Upper lobe of left lung (tissue), 6 donors: ENCODE results near the gene ART3. TPM values are rescaled to one million over a fixed set of nuclear protein-coding genes. Genes with fewer than 3 reads are reported as not detected.

Experiments used
- ATAC-seq, 2 donors: fragments of 200-7000 bp; cut with Tn5 transposase; one replicate each; pipeline ENCODE4 v1.9.1; 2022; ENCODE audit warnings: mild to moderate bottlenecking in 2 of 2, moderate library complexity in 2 of 2; ENCODE audit not compliant: low FRiP score in 2 of 2
- DNase-seq, 2 donors: peaks; one replicate each; pipeline ENCODE4 v3.0.0-alpha.2; 2019 to 2020
- H3K27ac ChIP-seq, 4 donors: fragments of 200-600 bp; sonication (generic); one replicate each; pipeline ENCODE4 v1.5.1; 2016 to 2019
- H3K27me3 ChIP-seq, 4 donors: fragments of 200-600 bp; sonication (generic); one replicate each; pipeline ENCODE4 v1.5.1; 2017 to 2019
- H3K36me3 ChIP-seq, 4 donors: fragments of 200-600 bp; sonication (generic); one replicate each; pipeline ENCODE4 v1.5.1; 2016 to 2019
- H3K4me1 ChIP-seq, 4 donors: fragments of 200-600 bp; sonication (generic); one replicate each; pipeline ENCODE4 v1.5.1; 2018 to 2019
- H3K4me3 ChIP-seq, 4 donors: fragments of 200-600 bp; sonication (generic); one replicate each; pipeline ENCODE4 v1.5.1; 2017 to 2019; ENCODE audit warnings: mild to moderate bottlenecking in 2 of 4, moderate library complexity in 1 of 4
- H3K9me3 ChIP-seq, 4 donors: fragments of 200-600 bp; sonication (generic); one replicate each; pipeline ENCODE4 v1.5.1; 2018 to 2019
- EP300 ChIP-seq, 4 donors: sonication (generic); formaldehyde crosslinking; IDR thresholded peaks; one replicate each; pipeline ENCODE4 v1.5.1; 2017; ENCODE audit warnings: antibody characterized with exemption in 4 of 4, control low read depth in 2 of 4
- POLR2A ChIP-seq, 4 donors: fragments of 450-650 bp; IDR thresholded peaks; one replicate each; pipeline ENCODE4 v1.5.1; 2016 to 2017; ENCODE audit warnings: antibody characterized with exemption in 4 of 4, mild to moderate bottlenecking in 2 of 4
- POLR2AphosphoS5 ChIP-seq, 2 donors: sonication (generic); formaldehyde crosslinking; IDR thresholded peaks; one replicate each; pipeline ENCODE4 v1.5.1; 2017; ENCODE audit warnings: antibody characterized with exemption in 2 of 2
- WGBS, 2 donors: methylation state at CpG; one replicate each; pipeline ENCODE4 v1.1.5; 2017 to 2018; 5-methylcytosine and 5-hydroxymethylcytosine counted together
- total RNA-seq, 6 donors: library from RNA; depleted of rRNA in 4 of 6; stranded (reverse); fragments of >200 nt in 4 of 6; gene quantifications; one replicate each; pipeline versions ENCODE4 v1.1.0 to v1.2.1, GENCODE V29; 2016 to 2021
- TF ChIP-seq, protein P1 (sequence below), 6 experiments: fragments of 450-650 bp in 4 of 6; fragments of 200-600 bp in 2 of 6; sonication (generic) in 2 of 6; IDR thresholded peaks; one replicate each; pipeline ENCODE4 v1.5.1; 2016 to 2019; ENCODE audit warnings: antibody characterized with exemption in 6 of 6
- donor health status: DM: no; HTN: no; CAD: no; lungs with moderate emphysema.
- donor health status: DM: no; HTN: yes; CAD: no; lungs with severe emphysema.

The ART3 gene
- total RNA-seq, 6 donors from 2014 or later, result 0.55 TPM; not detected in 5

DNA sequence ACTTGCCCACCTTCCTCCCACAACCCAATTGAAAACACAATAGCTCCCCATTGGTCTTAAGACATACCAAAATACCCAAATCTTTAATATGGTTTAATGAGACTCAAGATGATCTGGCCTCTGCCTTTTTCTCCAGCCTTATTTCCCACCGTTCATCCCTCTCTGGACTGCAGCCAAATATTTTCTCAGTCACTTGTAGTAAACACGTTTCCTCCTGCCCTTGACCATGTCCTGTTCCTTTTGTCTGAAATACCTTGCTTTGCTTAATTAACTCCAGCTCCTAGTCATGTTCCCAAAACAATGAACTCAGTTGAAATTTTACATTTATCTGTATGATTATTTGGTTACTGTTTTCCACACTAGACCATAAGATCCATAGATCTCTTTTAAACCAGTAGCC, 82.1 kb downstream of the ART3 start:
- H3K4me3 ChIP-seq, result no peak overlapping the region
- no peaks in the 10 kb centered on the region for H3K9me3 ChIP-seq
- no peaks in the 10 kb centered on the region for H3K27me3 ChIP-seq
- TF ChIP-seq EP300 (IDR thresholded peaks at IDR 0.05), result no peak
- TF ChIP-seq, protein P1, sequence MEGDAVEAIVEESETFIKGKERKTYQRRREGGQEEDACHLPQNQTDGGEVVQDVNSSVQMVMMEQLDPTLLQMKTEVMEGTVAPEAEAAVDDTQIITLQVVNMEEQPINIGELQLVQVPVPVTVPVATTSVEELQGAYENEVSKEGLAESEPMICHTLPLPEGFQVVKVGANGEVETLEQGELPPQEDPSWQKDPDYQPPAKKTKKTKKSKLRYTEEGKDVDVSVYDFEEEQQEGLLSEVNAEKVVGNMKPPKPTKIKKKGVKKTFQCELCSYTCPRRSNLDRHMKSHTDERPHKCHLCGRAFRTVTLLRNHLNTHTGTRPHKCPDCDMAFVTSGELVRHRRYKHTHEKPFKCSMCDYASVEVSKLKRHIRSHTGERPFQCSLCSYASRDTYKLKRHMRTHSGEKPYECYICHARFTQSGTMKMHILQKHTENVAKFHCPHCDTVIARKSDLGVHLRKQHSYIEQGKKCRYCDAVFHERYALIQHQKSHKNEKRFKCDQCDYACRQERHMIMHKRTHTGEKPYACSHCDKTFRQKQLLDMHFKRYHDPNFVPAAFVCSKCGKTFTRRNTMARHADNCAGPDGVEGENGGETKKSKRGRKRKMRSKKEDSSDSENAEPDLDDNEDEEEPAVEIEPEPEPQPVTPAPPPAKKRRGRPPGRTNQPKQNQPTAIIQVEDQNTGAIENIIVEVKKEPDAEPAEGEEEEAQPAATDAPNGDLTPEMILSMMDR (IDR thresholded peaks at IDR 0.05), result no peak
- no peak for TF ChIP-seq POLR2AphosphoS5 (IDR thresholded peaks at IDR 0.05)
- TF ChIP-seq POLR2A (IDR thresholded peaks at IDR 0.05), result no peak
- DNase-seq, result no peak
- 8 to 17% methylated on average over 2 of the region's 2 CpGs for WGBS, 2 donors
- no peak for ATAC-seq
- peaks cover 5 to 35% (median 15%) of the 10 kb centered on the region in 4 donors for H3K36me3 ChIP-seq
- no peak overlapping the region for H3K27ac ChIP-seq
- H3K4me1 ChIP-seq, result no peaks in the 10 kb centered on the region

DNA sequence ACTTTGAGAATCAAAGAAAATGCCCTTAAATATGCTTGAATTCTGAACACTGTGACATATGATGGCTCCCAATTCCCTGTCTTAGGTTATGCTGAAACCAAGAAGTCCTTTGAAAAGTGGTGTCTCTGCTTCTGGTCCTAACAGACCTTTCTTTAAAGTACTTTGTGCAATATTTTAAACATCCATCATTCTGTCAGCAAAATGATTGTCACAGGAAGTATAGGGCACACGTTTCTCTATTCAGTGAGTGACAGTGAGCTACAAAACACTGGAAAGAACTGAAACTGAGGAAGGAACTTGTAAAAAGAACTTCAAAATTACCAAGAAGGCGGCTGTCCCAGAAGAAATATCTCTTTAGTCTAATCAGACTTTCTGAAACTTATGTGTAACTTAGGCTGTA, 85.8 kb downstream of the ART3 start:
- TF ChIP-seq POLR2A (IDR thresholded peaks at IDR 0.05) (no peak), POLR2AphosphoS5 (IDR thresholded peaks at IDR 0.05) (no peak), EP300 (IDR thresholded peaks at IDR 0.05) (no peak)
- TF ChIP-seq, protein P1 (IDR thresholded peaks at IDR 0.05), result no peak
- Histone ChIP-seq H3K27me3 (no peaks in the 10 kb centered on the region), H3K4me1 (no peaks in the 10 kb centered on the region), H3K27ac (no peak overlapping the region), H3K36me3 (peaks cover 17 to 69% (median 38%) of the 10 kb centered on the region in 4 donors), H3K9me3 (no peaks in the 10 kb centered on the region), H3K4me3 (no peak overlapping the region)
- no peak for ATAC-seq
- DNase-seq, result no peak
- 13 to 40% methylated on average over 2 of the region's 2 CpGs for WGBS, 2 donors

Other genes starting within 250 kb of the ART3 start
- gene PPEF2, start 172.3 kb upstream of the ART3 start, total RNA-seq, result not detected
- 10 to 100 TPM; 14.4 to 45.6 (median 36.7) TPM for gene NAAA, start 133.7 kb upstream of the ART3 start, total RNA-seq
- gene SDAD1, start 83.8 kb upstream of the ART3 start, total RNA-seq, result 10 to 100 TPM; 23.2 to 32.3 (median 28.1) TPM
- 1 to 10 TPM in 3 of 6 donors, under 1 TPM in 2, not detected in 1; 0.89 to 6.6 (median 1.3) TPM for gene CXCL9, start 67.2 kb upstream of the ART3 start, total RNA-seq
- 1 to 10 TPM in 5 of 6 donors, under 1 TPM in 1; 0.46 to 7.3 (median 3.1) TPM for gene CXCL10, start 51.2 kb upstream of the ART3 start, total RNA-seq
- gene CXCL11, start 38.6 kb upstream of the ART3 start, total RNA-seq, result under 1 TPM in 3 of 6 donors, not detected in 3; 0.30 to 0.98 (median 0.31) TPM
- 10 to 100 TPM; 13.7 to 42.0 (median 29.4) TPM for gene NUP54, start 73.7 kb downstream of the ART3 start, total RNA-seq
- 100 to 1,000 TPM; 103 to 190 (median 174) TPM for gene SCARB2, start 139.1 kb downstream of the ART3 start, total RNA-seq
- 10 to 100 TPM in 2 of 6 donors, 1 to 10 TPM in 4; 4.0 to 17.5 (median 6.5) TPM for gene FAM47E, start 177.0 kb downstream of the ART3 start, total RNA-seq
- gene STBD1, start 232.0 kb downstream of the ART3 start, total RNA-seq, result 10 to 100 TPM in 2 of 6 donors, 1 to 10 TPM in 4; 3.6 to 14.2 (median 5.7) TPM